Osteoblast (primary cell): ENCODE results near the gene CTR9. TPM values are rescaled to one million over a fixed set of nuclear protein-coding genes. Genes with fewer than 3 reads are reported as not detected.

Source experiments
- DNase-seq: peaks from one replicate; pipeline ENCODE4 v3.0.0; 2011; ENCODE audit warnings: low spot score, mixed read lengths; ENCODE audit not compliant: insufficient read length; ENCODE audit errors: missing footprints
- H2AFZ ChIP-seq: 2 replicates; pipeline ENCODE4 v1.6.0; 2011; ENCODE audit warnings: mild to moderate bottlenecking, low read length
- H3K27ac ChIP-seq: 2 replicates; pipeline ENCODE4 v1.5.1; 2011; ENCODE audit warnings: mild to moderate bottlenecking, low read depth, low read length, moderate library complexity
- H3K27me3 ChIP-seq: 2 replicates; pipeline ENCODE4 v1.6.0; 2012; ENCODE audit warnings: mild to moderate bottlenecking, control low read depth, inconsistent platforms, low read length, moderate library complexity; ENCODE audit not compliant: insufficient read depth
- H3K36me3 ChIP-seq: 2 replicates; pipeline ENCODE4 v1.5.1; 2011; ENCODE audit warnings: mild to moderate bottlenecking, low read length, control low read depth, moderate library complexity; ENCODE audit not compliant: insufficient read depth
- H3K4me1 ChIP-seq: 2 replicates; pipeline ENCODE4 v1.5.1; 2011; ENCODE audit warnings: mild to moderate bottlenecking, low read length, control low read depth, moderate library complexity; ENCODE audit not compliant: insufficient read depth
- H3K4me2 ChIP-seq: 2 replicates; pipeline ENCODE4 v1.6.0; 2011; ENCODE audit warnings: mild to moderate bottlenecking, low read length; ENCODE audit not compliant: insufficient read depth
- H3K4me3 ChIP-seq: fragments of 200-600 bp; sonication (generic); 3 replicates; pipeline ENCODE4 v1.5.1; 2012; ENCODE audit warnings: mild to moderate bottlenecking, low read length, inconsistent platforms; ENCODE audit not compliant: insufficient read depth
- H3K79me2 ChIP-seq: 2 replicates; pipeline ENCODE4 v1.6.0; 2012; ENCODE audit warnings: mild to moderate bottlenecking, low read length, control low read depth, inconsistent platforms; ENCODE audit not compliant: insufficient read depth
- H3K9me3 ChIP-seq: 2 replicates; pipeline ENCODE4 v1.5.1; 2011; ENCODE audit warnings: low read depth, low read length, control low read depth
- H4K20me1 ChIP-seq: 2 replicates; pipeline ENCODE4 v1.6.0; 2012; ENCODE audit warnings: mild to moderate bottlenecking, low read length, control low read depth; ENCODE audit not compliant: insufficient read depth
- total RNA-seq: library from RNA; depleted of rRNA; stranded (reverse); fragments of >200 nt; gene quantifications from 2 replicates; pipeline ENCODE4 v1.2.3, GENCODE V29; 2012
- TF ChIP-seq, protein P1 (sequence below): IDR thresholded peaks from 2 replicates; pipeline ENCODE4 v1.5.1; 2011; ENCODE audit warnings: mild to moderate bottlenecking, low read depth, low read length, moderate library complexity; ENCODE audit errors: extremely low read depth

Gene CTR9
- total RNA-seq, 1 donor, result 25.0 TPM

DNA sequence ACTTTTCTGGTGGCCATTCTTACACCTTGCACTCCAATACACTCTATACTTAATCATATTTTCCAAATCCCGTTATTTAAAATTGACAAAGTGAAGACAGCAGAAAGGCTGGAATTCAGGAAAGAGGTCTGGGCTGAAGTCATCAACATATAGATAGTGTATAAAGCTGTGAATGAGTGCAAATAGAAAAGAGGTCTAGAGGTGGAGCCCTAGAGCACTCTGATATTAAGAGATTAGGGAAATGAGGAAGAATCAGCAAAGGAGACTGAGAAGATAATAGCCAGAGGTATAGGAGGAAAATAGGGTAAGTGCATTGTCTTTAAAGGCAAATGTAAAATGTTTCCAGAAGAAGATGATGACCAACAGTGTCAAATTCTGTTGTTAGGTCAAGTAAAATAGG lies 7.9 kb downstream of the CTR9 start:
- H3K4me3 ChIP-seq, result no peak overlapping the region
- H4K20me1 ChIP-seq, result peaks cover under 1% of the 10 kb centered on the region
- TF ChIP-seq, protein P1, sequence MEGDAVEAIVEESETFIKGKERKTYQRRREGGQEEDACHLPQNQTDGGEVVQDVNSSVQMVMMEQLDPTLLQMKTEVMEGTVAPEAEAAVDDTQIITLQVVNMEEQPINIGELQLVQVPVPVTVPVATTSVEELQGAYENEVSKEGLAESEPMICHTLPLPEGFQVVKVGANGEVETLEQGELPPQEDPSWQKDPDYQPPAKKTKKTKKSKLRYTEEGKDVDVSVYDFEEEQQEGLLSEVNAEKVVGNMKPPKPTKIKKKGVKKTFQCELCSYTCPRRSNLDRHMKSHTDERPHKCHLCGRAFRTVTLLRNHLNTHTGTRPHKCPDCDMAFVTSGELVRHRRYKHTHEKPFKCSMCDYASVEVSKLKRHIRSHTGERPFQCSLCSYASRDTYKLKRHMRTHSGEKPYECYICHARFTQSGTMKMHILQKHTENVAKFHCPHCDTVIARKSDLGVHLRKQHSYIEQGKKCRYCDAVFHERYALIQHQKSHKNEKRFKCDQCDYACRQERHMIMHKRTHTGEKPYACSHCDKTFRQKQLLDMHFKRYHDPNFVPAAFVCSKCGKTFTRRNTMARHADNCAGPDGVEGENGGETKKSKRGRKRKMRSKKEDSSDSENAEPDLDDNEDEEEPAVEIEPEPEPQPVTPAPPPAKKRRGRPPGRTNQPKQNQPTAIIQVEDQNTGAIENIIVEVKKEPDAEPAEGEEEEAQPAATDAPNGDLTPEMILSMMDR, result peak; percentile 17
- no peaks in the 10 kb centered on the region for H3K27me3 ChIP-seq
- H3K4me1 ChIP-seq, result no peaks in the 10 kb centered on the region
- no peak overlapping the region for H3K27ac ChIP-seq
- H3K4me2 ChIP-seq, result no peak overlapping the region
- no peak overlapping the region for H2AFZ ChIP-seq
- no peak for DNase-seq
- peaks cover 86% of the 10 kb centered on the region for H3K36me3 ChIP-seq
- peaks cover under 1% of the 10 kb centered on the region for H3K79me2 ChIP-seq
- H3K9me3 ChIP-seq, result no peaks in the 10 kb centered on the region

DNA sequence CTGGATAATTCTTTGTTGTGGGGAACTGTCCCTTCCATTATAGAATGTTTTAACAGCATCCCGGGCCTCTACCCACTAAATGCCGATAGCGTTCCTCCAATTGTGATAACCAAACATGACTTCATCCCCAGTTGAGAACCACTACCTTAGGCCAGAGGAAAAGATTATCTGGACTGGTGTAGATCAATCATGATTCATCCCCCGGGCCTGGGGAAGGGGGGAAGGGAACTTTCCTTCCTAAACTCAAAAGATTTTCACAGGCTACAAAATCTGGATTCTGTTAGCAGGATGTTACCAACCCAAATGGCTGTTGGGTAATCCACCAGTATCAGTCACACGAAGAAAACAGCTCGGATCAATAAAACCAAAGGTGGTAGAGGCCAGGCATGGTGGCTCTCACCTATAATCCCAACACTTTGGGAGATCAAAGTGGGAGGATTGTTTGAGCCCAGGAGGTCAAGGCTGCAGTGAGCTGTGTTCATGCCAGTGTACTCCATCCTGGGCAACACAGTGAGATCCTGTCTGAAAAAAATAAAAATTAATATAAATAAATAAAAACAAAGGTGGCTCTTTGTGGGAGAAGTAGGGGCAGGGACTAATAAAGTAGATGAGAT lies 10.1 kb downstream of the CTR9 start:
- H3K4me2 ChIP-seq, result no peak overlapping the region
- H3K79me2 ChIP-seq, result no peaks in the 10 kb centered on the region
- no peaks in the 10 kb centered on the region for H4K20me1 ChIP-seq
- no peaks in the 10 kb centered on the region for H3K9me3 ChIP-seq
- peaks cover 88% of the 10 kb centered on the region for H3K36me3 ChIP-seq
- H3K4me1 ChIP-seq, result no peaks in the 10 kb centered on the region
- no peaks in the 10 kb centered on the region for H3K27me3 ChIP-seq
- no peak overlapping the region for H3K27ac ChIP-seq
- DNase-seq, result no peak
- TF ChIP-seq, protein P1, result no peak
- no peak overlapping the region for H3K4me3 ChIP-seq
- H2AFZ ChIP-seq, result no peak overlapping the region

DNA sequence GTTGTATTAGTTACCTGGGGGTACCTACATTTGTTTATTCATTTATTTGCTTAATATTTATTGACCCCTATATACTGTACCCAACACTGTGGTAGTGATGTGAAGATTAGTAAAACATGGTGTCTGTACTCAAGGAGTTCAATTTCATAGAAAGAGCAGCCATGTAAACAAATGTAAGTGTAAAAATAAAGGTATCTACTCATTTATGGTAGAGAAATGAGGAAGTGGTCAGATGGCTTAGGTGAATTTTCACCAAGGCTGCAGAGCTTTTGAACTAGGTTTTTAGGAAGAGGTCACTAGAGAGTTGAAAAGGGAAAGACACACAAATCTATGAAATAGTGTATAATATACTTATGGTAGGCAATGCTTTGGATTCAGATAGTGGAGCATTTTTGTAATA lies 11.1 kb downstream of the CTR9 start:
- no peaks in the 10 kb centered on the region for H3K79me2 ChIP-seq
- TF ChIP-seq, protein P1, result no peak
- no peak overlapping the region for H2AFZ ChIP-seq
- no peak overlapping the region for H3K27ac ChIP-seq
- H4K20me1 ChIP-seq, result no peaks in the 10 kb centered on the region
- no peaks in the 10 kb centered on the region for H3K9me3 ChIP-seq
- peaks cover 84% of the 10 kb centered on the region for H3K36me3 ChIP-seq
- no peaks in the 10 kb centered on the region for H3K4me1 ChIP-seq
- H3K4me2 ChIP-seq, result no peak overlapping the region
- H3K4me3 ChIP-seq, result no peak overlapping the region
- no peaks in the 10 kb centered on the region for H3K27me3 ChIP-seq
- no peak for DNase-seq

DNA sequence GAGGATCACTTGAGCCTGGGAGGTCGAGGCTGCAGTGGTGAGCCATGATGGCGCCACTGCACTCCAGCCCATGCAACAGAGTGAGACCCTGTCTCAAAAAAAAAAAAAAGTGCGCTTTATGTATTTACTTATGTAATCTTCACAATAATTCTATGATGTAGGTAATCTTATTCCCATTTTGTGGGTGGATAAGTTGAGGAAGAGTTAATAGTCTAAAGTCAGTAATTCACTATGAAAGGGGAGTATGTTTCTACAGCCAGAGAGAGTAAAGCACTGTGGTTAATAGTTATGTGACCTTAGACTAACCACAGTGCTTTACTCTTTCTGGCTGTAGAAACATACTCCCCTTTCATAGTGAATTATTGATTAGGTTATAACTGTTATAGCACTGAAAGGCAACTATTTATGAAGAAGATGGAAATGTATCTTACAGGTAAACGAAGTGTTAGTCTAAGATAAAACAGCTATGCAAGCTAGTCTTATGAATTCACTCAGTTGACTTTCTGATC lies 11.9 kb downstream of the CTR9 start:
- H3K27ac ChIP-seq, result no peak overlapping the region
- H3K79me2 ChIP-seq, result no peaks in the 10 kb centered on the region
- no peak overlapping the region for H2AFZ ChIP-seq
- no peaks in the 10 kb centered on the region for H3K9me3 ChIP-seq
- H3K36me3 ChIP-seq, result peaks cover 77% of the 10 kb centered on the region
- DNase-seq, result no peak
- H3K4me2 ChIP-seq, result no peak overlapping the region
- TF ChIP-seq, protein P1, result no peak
- H3K27me3 ChIP-seq, result no peaks in the 10 kb centered on the region
- no peaks in the 10 kb centered on the region for H3K4me1 ChIP-seq
- H4K20me1 ChIP-seq, result no peaks in the 10 kb centered on the region
- no peak overlapping the region for H3K4me3 ChIP-seq
